ENCODE measurements around the gene FAM186B.

GRCh38 chr12:49651855-49652254 lies 46.4 kb upstream of the FAM186B start:
- TF ChIP-seq EZH2 (IDR thresholded peaks at IDR 0.05; ENCODE audit: low read depth, unreplicated experiment) (no peak), CTCF (conservative IDR thresholded peaks at IDR 0.05; ENCODE audit: low read depth in 2 of 2) (no peak), POLR2AphosphoS5 (IDR thresholded peaks at IDR 0.05; ENCODE audit: low read depth) (no peak), REST (IDR thresholded peaks at IDR 0.05; ENCODE audit: unreplicated experiment) (no peak), EZH2phosphoT487 (IDR thresholded peaks at IDR 0.05; ENCODE audit: unreplicated experiment) (no peak), ZNF114 (CRISPR knock-in tag; IDR thresholded peaks at IDR 0.05) (no peak), JUNB (IDR thresholded peaks at IDR 0.05; ENCODE audit: unreplicated experiment) (no peak), ZNF462 (CRISPR knock-in tag; IDR thresholded peaks at IDR 0.05) (no peak)

Measured in GM23338 (cell line).